Activated naive CD4-positive, alpha-beta T cell treated with anti-CD3 and anti-CD28 coated beads, Interleukin-2, amount 50 U/mL, for 24 hours (primary cell): Measurements from ENCODE around the gene PTPRH.
"Not testable (repeated sequence)": the region's sequence is repeated elsewhere in the genome, so short reads cannot be mapped to it uniquely, and the experiment has no call there.

Source experiments
- H3K27ac Mint-ChIP-seq: one replicate; pipeline ENCODE4 v1.8.0; 2021; ENCODE audit warnings: mild to moderate bottlenecking, mixed read lengths
- H3K27me3 Mint-ChIP-seq: one replicate; pipeline ENCODE4 v1.8.0; 2021; ENCODE audit warnings: mixed read lengths
- H3K36me3 Mint-ChIP-seq: one replicate; pipeline ENCODE4 v1.8.0; 2021; ENCODE audit warnings: mixed read lengths
- H3K4me1 Mint-ChIP-seq: one replicate; pipeline ENCODE4 v1.8.0; 2021; ENCODE audit warnings: mixed read lengths
- H3K4me3 Mint-ChIP-seq: one replicate; pipeline ENCODE4 v1.8.0; 2021; ENCODE audit warnings: mild to moderate bottlenecking, mixed read lengths
- H3K9me3 Mint-ChIP-seq: one replicate; pipeline ENCODE4 v1.8.0; 2021; ENCODE audit warnings: mixed read lengths

Gene PTPRH

DNA sequence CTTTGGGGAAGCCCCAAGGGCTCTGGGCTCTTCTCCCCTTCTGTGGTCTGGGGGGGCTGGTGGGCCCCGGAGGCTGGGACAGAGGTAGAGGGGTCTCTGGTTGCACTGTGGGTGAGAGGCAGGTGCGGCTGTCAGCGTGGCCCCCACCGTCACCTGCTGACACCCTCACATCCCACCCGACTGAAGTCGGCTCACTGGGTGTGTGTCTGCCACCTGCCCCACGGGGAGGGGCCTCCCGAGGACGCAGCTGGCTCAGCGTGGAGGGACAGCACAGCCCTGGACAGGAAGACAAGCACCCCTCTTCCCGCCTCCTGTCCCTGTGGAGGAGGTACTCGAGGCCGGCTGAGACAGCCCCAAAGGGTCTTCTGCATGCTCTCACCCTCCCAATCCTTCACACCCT, 21.5 kb upstream of the PTPRH start:
- H3K27ac Mint-ChIP-seq: no peak overlapping the region
- peaks cover 7% of the 10 kb centered on the region for H3K4me1 Mint-ChIP-seq
- no peaks in the 10 kb centered on the region for H3K27me3 Mint-ChIP-seq
- H3K36me3 Mint-ChIP-seq: peaks cover 14% of the 10 kb centered on the region
- H3K4me3 Mint-ChIP-seq: no peak overlapping the region
- H3K9me3 Mint-ChIP-seq: no peaks in the 10 kb centered on the region

DNA sequence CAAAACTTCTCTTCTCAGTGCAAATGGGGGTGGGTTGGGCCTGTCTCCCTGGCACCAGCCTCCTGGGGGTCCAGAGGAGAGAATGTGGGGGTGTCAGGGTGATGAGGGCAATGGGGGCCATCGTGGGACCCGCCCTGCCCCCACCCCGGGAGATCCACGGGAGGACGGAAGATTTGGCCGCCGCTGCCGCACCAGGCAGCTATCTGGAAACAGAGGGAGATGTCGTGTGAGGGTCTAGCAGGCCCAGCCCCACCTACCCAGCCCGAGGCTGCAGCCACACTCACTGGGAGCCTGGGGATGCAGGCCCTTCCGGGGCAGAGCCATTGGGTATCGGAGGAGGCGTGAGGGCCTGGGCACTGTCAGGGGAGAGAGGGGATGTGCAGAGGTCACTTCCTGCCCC, 21.0 kb upstream of the PTPRH start:
- Mint-ChIP-seq H3K27ac (no peak overlapping the region), H3K9me3 (no peaks in the 10 kb centered on the region), H3K36me3 (peaks cover 14% of the 10 kb centered on the region)

DNA sequence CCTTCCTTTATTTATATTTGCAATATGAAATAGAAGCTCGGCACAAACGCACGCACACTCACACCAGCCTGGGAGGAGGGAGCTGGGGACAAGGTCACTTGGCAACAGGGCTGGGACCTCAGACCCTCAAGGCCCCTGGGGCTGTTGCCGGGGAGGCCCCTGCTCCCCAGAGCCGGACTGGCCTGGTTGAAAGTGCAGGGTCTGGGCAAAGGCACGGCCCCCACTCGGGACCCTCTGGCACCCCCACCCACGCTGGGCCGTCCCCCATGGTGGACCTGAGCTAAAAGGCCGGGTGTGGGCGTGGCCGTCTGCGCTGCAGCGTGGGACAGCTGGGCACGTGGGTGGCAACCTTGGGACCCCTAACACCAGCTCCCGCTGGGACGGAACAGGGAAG, 20.5 kb upstream of the PTPRH start:
- no peaks in the 10 kb centered on the region for H3K27me3 Mint-ChIP-seq
- H3K9me3 Mint-ChIP-seq: no peaks in the 10 kb centered on the region
- H3K4me1 Mint-ChIP-seq: peaks cover 7% of the 10 kb centered on the region
- H3K4me3 Mint-ChIP-seq: no peak overlapping the region
- H3K36me3 Mint-ChIP-seq: peaks cover 11% of the 10 kb centered on the region
- no peak overlapping the region for H3K27ac Mint-ChIP-seq

More for the DNA sequence above, 21.0 kb upstream of the PTPRH start:
- Mint-ChIP-seq H3K27me3 (no peaks in the 10 kb centered on the region), H3K4me3 (no peak overlapping the region), H3K4me1 (peaks cover 7% of the 10 kb centered on the region)

DNA sequence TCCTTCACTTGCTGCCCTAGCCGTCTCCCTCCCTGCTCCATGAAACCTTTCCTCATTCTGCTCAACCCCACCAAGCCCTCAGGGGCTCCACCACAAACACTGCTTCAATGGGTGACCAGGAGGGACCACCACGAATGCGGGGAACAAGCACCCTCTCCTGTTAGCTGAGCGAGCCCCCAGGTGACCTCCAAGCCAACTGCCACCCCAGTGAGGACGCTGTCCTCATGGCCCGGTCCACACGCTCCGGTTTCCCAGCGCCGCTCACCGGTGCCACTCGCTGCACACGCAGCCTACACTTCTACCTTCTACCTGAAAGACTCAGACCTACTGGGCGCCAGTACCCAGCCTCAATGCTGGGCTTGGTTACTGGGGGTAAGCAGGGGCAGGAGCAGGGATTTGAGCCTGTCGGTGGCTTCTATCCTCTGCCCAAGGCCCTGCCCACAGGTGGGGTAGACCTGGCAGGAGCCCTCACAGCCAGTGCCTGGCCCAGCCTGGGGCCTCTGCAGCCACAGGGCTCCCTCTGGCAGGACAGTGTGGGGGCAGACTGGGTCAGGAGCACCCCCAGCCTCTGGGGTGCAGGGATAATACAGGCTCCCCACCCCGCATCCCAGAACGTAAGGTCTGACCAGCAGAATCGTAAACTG, 20.0 kb upstream of the PTPRH start:
- Mint-ChIP-seq H3K27ac (no peak overlapping the region), H3K9me3 (no peaks in the 10 kb centered on the region), H3K27me3 (no peaks in the 10 kb centered on the region), H3K36me3 (peaks cover 7% of the 10 kb centered on the region), H3K4me1 (peaks cover 2% of the 10 kb centered on the region), H3K4me3 (no peak overlapping the region)

DNA sequence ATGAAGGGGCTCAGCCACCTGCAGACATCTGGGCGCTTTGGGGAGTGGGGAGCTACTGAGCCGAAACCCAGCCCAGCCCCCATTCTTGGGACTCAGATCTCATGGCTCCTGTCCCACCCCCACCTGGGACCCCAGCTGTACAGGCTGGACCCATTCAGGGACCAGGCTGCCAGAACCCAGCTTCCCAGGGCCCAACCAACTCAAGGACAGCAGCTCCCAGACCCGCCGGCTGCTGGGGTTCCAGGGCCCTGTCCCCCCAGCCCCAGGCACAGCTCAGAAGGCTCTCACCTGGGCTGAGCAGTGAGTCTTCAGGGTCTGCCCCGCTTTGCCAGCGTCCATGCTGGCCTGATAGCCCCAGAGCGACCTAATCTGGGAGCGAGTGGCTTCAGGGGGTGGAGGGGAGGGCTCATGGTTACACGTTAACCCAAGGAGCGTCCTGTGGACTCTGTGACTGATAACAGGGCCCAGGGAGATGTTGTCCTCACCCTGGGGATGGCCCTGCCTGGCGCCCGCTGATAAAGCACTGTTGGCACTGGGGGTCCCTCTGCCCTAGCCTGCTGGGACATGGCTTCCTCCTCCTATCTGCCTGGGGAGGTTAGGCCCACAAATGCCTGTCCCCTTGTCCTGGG, 19.2 kb upstream of the PTPRH start, which contains the start of gene TMEM86B:
Gene TMEM86B (minus strand): TSS at position 361 of the 629 bp plus-strand sequence. CDS start 22 bp downstream, at position 339.
- no peak within 1 kb of the TSS for H3K4me3 Mint-ChIP-seq
- peak within 1 kb of the TSS; percentile 59 for H3K27ac Mint-ChIP-seq
- H3K4me1 Mint-ChIP-seq: no peaks in the 10 kb centered on the region
- no peaks in the 10 kb centered on the region for H3K27me3 Mint-ChIP-seq
- peaks cover 6% of the 10 kb centered on the region for H3K36me3 Mint-ChIP-seq
- H3K9me3 Mint-ChIP-seq: no peaks in the 10 kb centered on the region

DNA sequence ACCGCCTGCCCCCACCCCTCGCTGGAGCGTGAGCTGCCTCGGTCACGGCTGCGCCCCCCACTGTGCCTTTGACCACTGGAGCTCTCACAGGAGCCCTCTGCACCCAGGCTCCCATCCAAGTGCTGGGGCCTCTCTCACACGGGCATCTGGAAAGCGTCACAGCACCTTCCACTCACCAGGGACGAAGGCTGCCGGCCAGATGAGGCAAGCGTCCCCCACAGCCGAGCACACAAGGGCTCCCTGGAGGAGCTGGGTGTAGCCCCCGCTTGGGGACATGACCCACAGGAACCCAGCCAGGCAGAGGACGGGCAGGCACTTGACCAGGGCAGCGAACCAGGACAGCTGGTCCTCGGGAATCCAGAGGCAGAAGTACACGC, 18.7 kb upstream of the PTPRH start:
- Mint-ChIP-seq H3K4me1 (no peaks in the 10 kb centered on the region), H3K36me3 (peaks cover 7% of the 10 kb centered on the region), H3K4me3 (no peak overlapping the region), H3K9me3 (no peaks in the 10 kb centered on the region), H3K27ac (peak overlapping the region; percentile 59), H3K27me3 (no peaks in the 10 kb centered on the region)

DNA sequence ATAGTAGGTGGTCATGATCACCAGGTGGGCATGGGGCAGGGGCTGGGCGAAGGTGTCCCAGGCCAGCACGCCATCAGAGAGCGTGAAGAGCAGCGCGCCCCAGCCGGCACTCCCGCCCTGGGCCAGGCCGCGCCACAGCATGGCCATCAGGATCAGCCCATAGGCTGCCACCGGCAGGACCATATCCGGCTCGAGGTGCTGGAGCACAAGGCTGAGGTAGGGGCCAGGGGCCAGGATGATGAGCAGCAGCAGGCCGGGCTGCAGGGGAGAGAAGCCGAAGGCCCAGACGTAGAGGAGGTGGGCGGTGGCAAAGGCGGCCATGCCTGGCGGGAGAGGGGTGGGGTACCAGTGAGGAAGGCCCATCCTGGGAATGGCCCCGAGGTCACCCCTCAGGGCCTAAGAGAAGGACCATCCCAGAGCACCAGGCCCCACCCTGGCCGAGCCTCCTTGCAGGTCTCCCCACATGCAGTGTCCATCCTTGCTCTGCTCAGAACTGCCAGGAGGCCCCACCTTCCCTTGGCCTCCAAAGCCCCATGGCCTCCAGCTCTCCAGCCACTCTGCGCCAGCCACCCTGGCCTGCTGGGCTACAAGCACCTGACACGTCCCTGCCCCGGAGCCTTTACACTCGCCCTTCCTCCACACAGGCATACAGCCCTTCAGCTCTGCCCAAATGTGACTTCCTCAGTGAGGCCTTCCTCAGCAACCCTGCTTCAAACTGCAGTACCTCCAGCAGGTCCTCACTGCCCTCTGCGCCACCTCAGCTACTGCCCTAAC, 18.1 kb upstream of the PTPRH start:
- H3K9me3 Mint-ChIP-seq: no peaks in the 10 kb centered on the region
- H3K36me3 Mint-ChIP-seq: peaks cover 7% of the 10 kb centered on the region
- H3K27me3 Mint-ChIP-seq: no peaks in the 10 kb centered on the region
- H3K4me1 Mint-ChIP-seq: no peaks in the 10 kb centered on the region
- H3K4me3 Mint-ChIP-seq: no peak overlapping the region
- H3K27ac Mint-ChIP-seq: peak overlapping the region; percentile 59

DNA sequence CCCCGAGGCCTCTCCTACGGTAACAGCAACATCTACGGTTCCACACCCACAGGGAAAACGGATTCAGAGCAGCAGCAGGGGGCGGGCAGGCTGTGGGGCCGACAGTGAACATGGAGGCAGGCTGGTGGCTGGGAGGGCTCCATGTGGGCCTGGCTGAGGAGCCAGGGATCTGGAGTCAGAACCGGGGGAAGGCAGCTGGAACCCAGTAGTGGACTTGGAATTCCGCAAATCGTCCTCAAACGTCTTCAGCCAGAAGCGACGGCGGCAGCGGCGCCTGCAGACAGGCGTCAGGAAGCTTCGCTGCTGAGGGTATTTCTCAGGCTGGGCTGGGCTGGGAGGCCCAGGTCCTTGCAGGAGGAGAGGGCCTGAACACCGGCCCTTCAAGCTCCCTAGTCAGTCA, 17.5 kb upstream of the PTPRH start:
- Mint-ChIP-seq H3K4me3 (no peak overlapping the region), H3K27me3 (no peaks in the 10 kb centered on the region), H3K9me3 (no peaks in the 10 kb centered on the region), H3K36me3 (peaks cover 7% of the 10 kb centered on the region), H3K27ac (no peak overlapping the region), H3K4me1 (no peaks in the 10 kb centered on the region)

DNA sequence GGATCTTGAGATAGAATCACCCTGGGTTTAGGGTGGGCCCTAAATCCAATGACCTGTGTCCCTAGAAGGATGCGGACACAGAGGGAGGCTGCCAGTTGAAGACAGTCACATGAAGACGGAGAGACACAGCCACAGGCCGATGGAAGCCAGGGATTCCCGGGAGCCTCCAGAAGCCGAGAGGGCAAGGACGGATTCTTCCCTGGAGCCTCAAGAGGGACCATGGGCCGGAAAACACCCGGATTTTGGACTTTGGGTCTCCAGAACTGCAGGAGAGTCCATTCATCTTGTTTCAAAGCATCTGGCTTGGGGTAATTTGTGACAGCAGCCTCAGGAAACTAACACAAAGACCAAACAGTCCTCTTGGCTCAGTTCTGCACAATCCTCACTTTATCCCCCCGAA, 17.0 kb upstream of the PTPRH start:
- no peak overlapping the region for H3K27ac Mint-ChIP-seq
- peaks cover 10% of the 10 kb centered on the region for H3K36me3 Mint-ChIP-seq
- H3K4me3 Mint-ChIP-seq: no peak overlapping the region
- no peaks in the 10 kb centered on the region for H3K4me1 Mint-ChIP-seq
- no peaks in the 10 kb centered on the region for H3K9me3 Mint-ChIP-seq
- H3K27me3 Mint-ChIP-seq: no peaks in the 10 kb centered on the region

DNA sequence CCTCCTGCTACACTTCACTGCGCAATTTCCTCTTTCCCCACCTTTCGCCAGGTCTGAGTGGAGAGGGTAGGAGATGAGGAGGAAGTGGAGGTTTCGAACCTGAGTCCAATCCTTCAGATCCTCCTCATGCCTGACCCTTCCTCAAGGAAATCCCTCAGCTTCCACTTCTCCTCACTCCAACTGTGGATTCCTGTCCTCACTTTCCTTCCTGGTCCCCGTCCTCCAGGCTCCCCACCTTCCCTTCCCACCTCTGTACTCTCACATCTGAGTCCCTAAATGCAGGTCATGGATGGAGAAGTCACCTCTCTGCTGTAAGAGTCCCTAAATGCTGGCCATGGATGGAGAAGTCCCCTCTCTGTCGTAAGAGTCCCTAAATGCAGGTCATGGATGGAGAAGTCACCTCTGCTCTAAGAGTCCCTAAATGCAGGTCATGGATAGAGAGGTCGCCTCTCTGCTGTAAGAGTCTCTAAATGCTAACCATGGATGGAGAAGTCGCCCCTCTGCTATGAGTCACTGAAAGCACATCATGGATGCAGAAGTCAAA, 16.2 kb upstream of the PTPRH start:
- Mint-ChIP-seq H3K4me3 (no peak overlapping the region), H3K9me3 (peaks cover 3% of the 10 kb centered on the region), H3K36me3 (peaks cover 13% of the 10 kb centered on the region), H3K27me3 (no peaks in the 10 kb centered on the region), H3K27ac (peak overlapping the region; percentile 91), H3K4me1 (no peaks in the 10 kb centered on the region)

DNA sequence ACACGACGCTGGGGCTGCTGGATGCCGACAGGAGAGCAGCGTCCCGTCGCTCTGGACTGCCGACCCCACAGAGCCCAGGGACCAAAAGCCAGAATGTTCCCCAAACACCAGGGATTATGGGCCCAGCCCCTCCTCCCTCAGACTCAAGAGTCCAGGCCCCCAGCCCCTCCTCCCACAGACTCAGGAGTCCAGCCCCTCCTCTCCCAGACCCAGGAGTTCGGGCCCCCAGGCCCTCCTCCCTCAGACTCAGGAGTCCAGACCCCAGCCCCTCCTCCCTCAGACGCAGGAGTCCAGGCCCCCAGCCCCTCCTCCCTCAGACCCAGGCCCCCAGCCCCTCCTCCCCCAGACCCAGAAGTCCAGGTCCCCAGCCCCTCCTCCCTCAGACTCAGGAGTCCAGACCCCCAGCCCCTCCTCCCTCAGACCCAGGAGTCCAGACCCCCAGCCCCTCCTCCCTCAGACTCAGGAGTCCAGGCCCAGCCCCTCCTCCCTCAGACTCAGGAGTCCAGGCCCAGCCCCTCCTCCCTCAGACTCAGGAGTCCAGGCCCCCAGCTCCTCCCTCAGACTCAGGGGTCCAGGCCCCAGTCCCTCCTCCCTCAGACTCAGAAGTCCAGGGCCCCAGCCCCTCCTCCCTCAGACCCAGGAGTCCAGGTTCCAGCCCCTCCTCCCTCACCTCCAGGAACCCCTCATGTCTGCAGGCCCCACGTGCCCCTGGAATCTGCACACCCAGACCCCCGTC, 15.5 kb upstream of the PTPRH start:
- peaks cover 11% of the 10 kb centered on the region for H3K36me3 Mint-ChIP-seq
- not testable (repeated sequence) for H3K27me3 Mint-ChIP-seq, H3K9me3 Mint-ChIP-seq, H3K4me3 Mint-ChIP-seq, H3K27ac Mint-ChIP-seq, H3K4me1 Mint-ChIP-seq

DNA sequence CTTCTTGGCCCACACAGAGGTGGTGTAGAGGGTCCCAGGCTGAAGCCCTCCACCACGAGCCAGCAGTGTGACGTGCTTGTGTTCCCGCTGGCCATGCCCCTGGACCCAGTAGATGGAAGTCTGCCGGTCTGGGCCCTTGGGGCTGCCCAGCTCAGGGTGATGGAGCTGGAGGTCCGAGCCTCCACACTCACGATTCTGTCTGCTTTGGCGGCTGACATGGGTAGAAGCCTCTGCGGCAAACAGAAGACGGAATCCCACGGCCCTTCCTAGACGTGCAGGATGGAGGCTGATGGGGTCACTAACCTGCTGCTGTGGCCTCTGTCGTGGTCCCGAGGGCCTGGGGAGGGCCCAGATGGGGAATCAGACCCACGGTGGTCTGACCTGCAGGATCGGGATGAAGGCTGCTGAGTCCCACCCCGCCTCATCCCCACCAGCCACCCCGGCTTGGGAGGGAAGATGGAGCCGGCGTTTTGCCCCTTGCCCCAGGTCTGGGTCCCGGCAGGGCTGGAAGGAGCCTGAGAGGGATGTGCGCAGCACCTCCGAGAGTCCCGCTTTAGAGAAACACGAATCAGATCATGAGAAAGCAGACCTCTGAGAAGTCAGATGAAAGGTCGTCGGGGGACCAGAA, 14.9 kb upstream of the PTPRH start:
- no peaks in the 10 kb centered on the region for H3K27me3 Mint-ChIP-seq
- peak overlapping the region; percentile 76 for H3K27ac Mint-ChIP-seq
- H3K4me3 Mint-ChIP-seq: no peak overlapping the region
- H3K4me1 Mint-ChIP-seq: no peaks in the 10 kb centered on the region
- H3K9me3 Mint-ChIP-seq: peaks cover 3% of the 10 kb centered on the region
- peaks cover 11% of the 10 kb centered on the region for H3K36me3 Mint-ChIP-seq

DNA sequence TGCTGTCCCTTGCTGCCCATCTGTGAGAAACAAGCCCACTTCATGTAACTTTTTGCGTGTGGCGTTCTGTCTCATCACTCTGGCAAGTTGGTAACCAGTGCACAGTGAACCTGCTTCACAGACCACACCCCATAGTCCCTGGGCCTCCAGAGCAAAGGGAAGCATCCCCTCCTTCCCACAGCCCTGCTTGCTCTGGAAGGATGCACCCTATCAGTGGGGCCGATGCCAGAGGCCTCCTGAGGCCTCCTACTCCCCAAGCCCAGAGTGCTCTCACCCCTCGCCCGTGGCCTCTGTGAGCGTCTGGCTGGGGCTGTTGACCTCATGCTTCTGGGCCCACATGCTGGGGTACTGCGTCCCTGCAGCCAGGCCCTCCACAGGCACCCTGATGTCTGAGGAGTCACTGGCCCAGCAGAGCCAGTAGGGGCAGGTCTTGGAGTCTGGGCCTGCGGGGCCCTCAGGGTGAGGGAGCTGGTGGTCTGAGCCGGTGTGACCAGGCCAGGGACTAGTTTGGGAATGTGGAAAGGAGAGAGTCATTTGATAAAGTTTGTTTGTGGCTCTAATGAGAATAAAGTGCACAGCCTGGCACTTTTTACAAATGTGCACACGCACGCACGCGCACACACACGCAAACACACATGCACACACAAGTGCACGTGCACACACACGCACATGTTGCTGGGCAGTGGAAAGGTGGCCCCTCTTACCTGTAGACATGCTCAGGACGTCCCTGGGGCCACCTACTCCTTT, 14.2 kb upstream of the PTPRH start:
- Mint-ChIP-seq H3K27ac (peak overlapping the region; percentile 4), H3K36me3 (peaks cover 11% of the 10 kb centered on the region), H3K4me3 (no peak overlapping the region), H3K9me3 (peaks cover 3% of the 10 kb centered on the region), H3K27me3 (no peaks in the 10 kb centered on the region), H3K4me1 (no peaks in the 10 kb centered on the region)

DNA sequence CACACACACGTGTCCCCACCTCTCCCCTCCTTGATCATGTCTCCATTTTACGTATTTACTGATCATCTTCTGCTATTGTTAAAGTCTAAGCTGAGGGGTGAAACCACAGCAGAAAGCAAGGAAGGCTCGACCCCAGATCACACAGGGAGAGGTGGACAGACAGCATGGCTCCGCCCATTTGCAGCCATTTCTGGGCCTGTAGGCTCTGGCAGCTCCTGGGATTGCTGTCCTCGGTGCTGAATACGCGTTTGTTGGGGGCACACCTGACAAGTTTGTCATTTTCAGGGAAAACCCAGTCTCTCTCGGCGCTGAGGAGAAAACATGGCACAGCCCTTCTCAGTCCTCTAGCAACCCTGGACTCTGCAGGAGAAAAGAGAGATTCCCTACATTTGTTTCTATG, 11.2 kb upstream of the PTPRH start:
- H3K4me3 Mint-ChIP-seq: no peak overlapping the region
- H3K27ac Mint-ChIP-seq: no peak overlapping the region
- peaks cover 3% of the 10 kb centered on the region for H3K9me3 Mint-ChIP-seq
- no peaks in the 10 kb centered on the region for H3K27me3 Mint-ChIP-seq
- peaks cover 8% of the 10 kb centered on the region for H3K36me3 Mint-ChIP-seq
- peaks cover 16% of the 10 kb centered on the region for H3K4me1 Mint-ChIP-seq
